C4-2B (cell line): ENCODE data around the gene CAB39.

ENCODE experiments used
- CTCF ChIP-seq: fragments of 450-650 bp; conservative IDR thresholded peaks from 2 replicates; pipeline ENCODE4 v1.5.1; 2017; ENCODE audit warnings: mild to moderate bottlenecking
- ZFX ChIP-seq: fragments of 450-650 bp; IDR thresholded peaks from 2 replicates; pipeline ENCODE4 v1.6.1; 2017

- TF ChIP-seq CTCF = no peak
- TF ChIP-seq ZFX = no peak
Observed at GRCh38 chr2:230749111-230749510, 36.5 kb downstream of the CAB39 start.
